IMR-90 (cell line): Measurements from ENCODE around the gene GAS2L2. TPM values are rescaled to one million over a fixed set of nuclear protein-coding genes. Genes with fewer than 3 reads are reported as not detected.

Experiments used
- ATAC-seq: fragments of 200-7000 bp; cut with Tn5 transposase; 2 replicates; pipeline ENCODE4 v1.9.1; 2020; ENCODE audit warnings: low read depth, mild to moderate bottlenecking, moderate library complexity
- BruUV-seq: library from RNA; stranded (reverse); fragments of 400-500 nt; replicated peaks from 2 replicates; lab custom pipeline; 2021; lab: Mats Ljungman, UMichigan
- CTCF ChIA-PET: fragments of 300-600 bp; formaldehyde crosslinking; extraction: SDS; loops from one replicate; lab custom pipeline; 2021; ENCODE audit warnings: antibody characterized with exemption; lab: Yijun Ruan, JAX
- POLR2A ChIA-PET: fragments of 300-600 bp; sonication (Branson Sonifier 250); formaldehyde crosslinking; loops from one replicate; lab custom pipeline; 2022; ENCODE audit warnings: antibody characterized with exemption; ENCODE audit not compliant: unreplicated experiment; lab: Charles Lee
- DNase-seq: peaks from one replicate; pipeline ENCODE4 v3.0.0; 2013
- H2AFZ ChIP-seq: replicated peaks from 2 replicates; pipeline ENCODE3; 2013; ENCODE audit warnings: low read length, mild to moderate bottlenecking; ENCODE audit not compliant: poor library complexity
- H2AK5ac ChIP-seq: 2 replicates; pipeline ENCODE4 v1.6.1; 2013; ENCODE audit warnings: low read depth, low read length, inconsistent platforms
- H2AK9ac ChIP-seq: replicated peaks from 2 replicates; pipeline ENCODE3; 2013; ENCODE audit warnings: mild to moderate bottlenecking, low read depth, low read length, moderate library complexity; ENCODE audit not compliant: poor library complexity
- H2BK120ac ChIP-seq: 2 replicates; pipeline ENCODE4 v1.6.1; 2013; ENCODE audit warnings: low read depth, low read length, inconsistent platforms
- H2BK15ac ChIP-seq: 3 replicates; pipeline ENCODE4 v1.6.1; 2013; ENCODE audit warnings: low read depth, low read length, inconsistent platforms
- H2BK20ac ChIP-seq: 2 replicates; pipeline ENCODE4 v1.6.1; 2013; ENCODE audit warnings: low read depth, mild to moderate bottlenecking, inconsistent platforms, low read length, moderate library complexity
- H2BK5ac ChIP-seq: 2 replicates; pipeline ENCODE4 v1.6.1; 2013; ENCODE audit warnings: mild to moderate bottlenecking, low read depth, low read length, inconsistent platforms; ENCODE audit not compliant: poor library complexity, severe bottlenecking
- H3K14ac ChIP-seq: replicated peaks from 2 replicates; pipeline ENCODE4 v1.6.1; 2013; ENCODE audit warnings: low read depth, low read length, inconsistent platforms
- H3K18ac ChIP-seq: 2 replicates; pipeline ENCODE4 v1.6.1; 2013; ENCODE audit warnings: low read depth, low read length, control low read depth
- H3K23ac ChIP-seq: 2 replicates; pipeline ENCODE4 v1.6.1; 2013; ENCODE audit warnings: low read depth, low read length, inconsistent platforms
- H3K27ac ChIP-seq: 2 replicates; pipeline ENCODE4 v1.5.1; 2013; ENCODE audit warnings: mild to moderate bottlenecking, control low read depth, low read length; ENCODE audit not compliant: insufficient read depth
- H3K27me3 ChIP-seq: 2 replicates; pipeline ENCODE4 v1.6.1; 2013; ENCODE audit warnings: low read length; ENCODE audit not compliant: control insufficient read depth, insufficient read depth
- H3K36me3 ChIP-seq: 2 replicates; pipeline ENCODE4 v1.6.1; 2013; ENCODE audit warnings: low read length, mixed read lengths; ENCODE audit not compliant: control insufficient read depth, insufficient read depth
- H3K4ac ChIP-seq: 2 replicates; pipeline ENCODE4 v1.6.1; 2013; ENCODE audit warnings: low read depth, low read length, inconsistent platforms
- H3K4me1 ChIP-seq: 2 replicates; pipeline ENCODE4 v1.6.1; 2013; ENCODE audit warnings: low read length, mixed read lengths; ENCODE audit not compliant: control insufficient read depth, insufficient read depth
- H3K4me2 ChIP-seq: 2 replicates; pipeline ENCODE4 v1.6.1; 2013; ENCODE audit warnings: low read depth, mild to moderate bottlenecking, control low read depth, low read length, moderate library complexity
- H3K4me3 ChIP-seq: 2 replicates; pipeline ENCODE4 v1.5.1; 2013; ENCODE audit warnings: low read depth, mild to moderate bottlenecking, control low read depth, low read length, moderate library complexity; ENCODE audit not compliant: insufficient read depth
- H3K56ac ChIP-seq: 2 replicates; pipeline ENCODE4 v1.6.1; 2013; ENCODE audit warnings: low read length, inconsistent platforms; ENCODE audit not compliant: insufficient read depth; ENCODE audit errors: extremely low read depth
- H3K79me1 ChIP-seq, 2 experiments: 2 replicates each; pipeline ENCODE4 v1.6.1; 2013; ENCODE audit warnings: low read length in 2 of 2, inconsistent platforms in 1 of 2, low read depth in 1 of 2
- H3K9ac ChIP-seq: 2 replicates; pipeline ENCODE4 v1.6.1; 2013; ENCODE audit warnings: low read depth, low read length, control low read depth
- H3K9me1 ChIP-seq: 2 replicates; pipeline ENCODE4 v1.6.1; 2013; ENCODE audit warnings: low read length, inconsistent platforms; ENCODE audit not compliant: insufficient read depth
- H3K9me3 ChIP-seq: 2 replicates; pipeline ENCODE4 v1.6.1; 2013; ENCODE audit warnings: low read length; ENCODE audit not compliant: control insufficient read depth, insufficient read depth
- H4K20me1 ChIP-seq: 2 replicates; pipeline ENCODE4 v1.6.1; 2013; ENCODE audit warnings: low read length, inconsistent platforms; ENCODE audit not compliant: insufficient read depth
- H4K5ac ChIP-seq: 2 replicates; pipeline ENCODE4 v1.6.1; 2013; ENCODE audit warnings: mild to moderate bottlenecking, low read depth, low read length, control low read depth
- H4K8ac ChIP-seq, 2 experiments: 2 replicates each; pipeline ENCODE4 v1.6.1; 2013; ENCODE audit warnings: low read depth in 2 of 2, low read length in 2 of 2, control low read depth in 1 of 2, inconsistent platforms in 1 of 2
- H4K91ac ChIP-seq: 2 replicates; pipeline ENCODE4 v1.6.1; 2013; ENCODE audit warnings: low read depth, low read length, inconsistent platforms; ENCODE audit not compliant: insufficient read depth
- BHLHE40 ChIP-seq: fragments of 150-350 bp; IDR thresholded peaks from 2 replicates; pipeline ENCODE4 v1.6.1; 2016; ENCODE audit warnings: mild to moderate bottlenecking, low read depth, low read length
- CEBPB ChIP-seq: IDR thresholded peaks from 2 replicates; pipeline ENCODE4 v1.6.1; 2012; ENCODE audit warnings: low read depth, low read length, improper control_type of control experiment
- CHD1 ChIP-seq: IDR thresholded peaks from 2 replicates; pipeline ENCODE4 v1.6.1; 2012; ENCODE audit warnings: low read depth, low read length, improper control_type of control experiment
- CTCF ChIP-seq: conservative IDR thresholded peaks from 2 replicates; pipeline ENCODE4 v1.5.1; 2012; ENCODE audit warnings: mild to moderate bottlenecking, low read depth, low read length, improper control_type of control experiment
- ELK1 ChIP-seq: fragments of 150-350 bp; IDR thresholded peaks from 2 replicates; pipeline ENCODE4 v1.6.1; 2016; ENCODE audit warnings: low read depth, mild to moderate bottlenecking, low read length, moderate library complexity, borderline replicate concordance
- FOS ChIP-seq: fragments of 150-350 bp; IDR thresholded peaks from 2 replicates; pipeline ENCODE4 v1.6.1; 2016; ENCODE audit warnings: low read depth, low read length
- MAFK ChIP-seq: IDR thresholded peaks from 2 replicates; pipeline ENCODE4 v1.6.1; 2012; ENCODE audit warnings: low read depth, low read length, improper control_type of control experiment
- MAZ ChIP-seq: IDR thresholded peaks from 2 replicates; pipeline ENCODE4 v1.6.1; 2012; ENCODE audit warnings: low read depth, mild to moderate bottlenecking, low read length, improper control_type of control experiment, moderate library complexity, borderline replicate concordance
- MXI1 ChIP-seq: IDR thresholded peaks from 2 replicates; pipeline ENCODE4 v1.6.1; 2012; ENCODE audit warnings: low read depth, mild to moderate bottlenecking, low read length, moderate library complexity, borderline replicate concordance
- POLR2A ChIP-seq: IDR thresholded peaks from 2 replicates; pipeline ENCODE4 v1.6.1; 2012; ENCODE audit warnings: mild to moderate bottlenecking, low read depth, low read length
- RAD21 ChIP-seq: IDR thresholded peaks from 2 replicates; pipeline ENCODE4 v1.6.1; 2012; ENCODE audit warnings: low read length, improper control_type of control experiment
- RCOR1 ChIP-seq: IDR thresholded peaks from 2 replicates; pipeline ENCODE4 v1.6.1; 2012; ENCODE audit warnings: mild to moderate bottlenecking, low read length, improper control_type of control experiment; ENCODE audit not compliant: insufficient replicate concordance
- RFX5 ChIP-seq: IDR thresholded peaks from 2 replicates; pipeline ENCODE4 v1.8.0; 2012; ENCODE audit warnings: low read depth, mild to moderate bottlenecking, low read length, moderate library complexity
- SMC3 ChIP-seq: fragments of 150-350 bp; IDR thresholded peaks from 2 replicates; pipeline ENCODE4 v1.6.1; 2016; ENCODE audit warnings: low read depth, mild to moderate bottlenecking, antibody characterized with exemption, low read length, moderate library complexity
- USF2 ChIP-seq: fragments of 150-350 bp; IDR thresholded peaks from 2 replicates; pipeline ENCODE4 v1.6.1; 2017; ENCODE audit warnings: mild to moderate bottlenecking, antibody characterized with exemption, low read length, low read depth
- WGBS, 2 experiments: methylation state at CpG; one replicate each; pipeline versions ENCODE4 v1.1.5 to v1.1.7; 2013; ENCODE audit warnings: missing lambda C conversion rate in 2 of 2; ENCODE audit not compliant: insufficient read length in 1 of 2; ENCODE audit errors: extremely low coverage in 2 of 2; 5-methylcytosine and 5-hydroxymethylcytosine counted together
- dilution Hi-C: fragments of 300-500 bp; cut with HindIII; formaldehyde crosslinking; loops from one replicate; pipeline ENCODE4 v1.14.3; 2018; ENCODE audit warnings: low sequenced_read_pairs; ENCODE audit not compliant: unreplicated experiment
- in situ Hi-C: fragments of 300-500 bp; cut with MboI; formaldehyde crosslinking; loops from 3 replicates; pipeline ENCODE4 v1.14.3; 2019; ENCODE audit warnings: low sequenced_read_pairs, inconsistent platforms, mixed read lengths
- intact Hi-C: fragments of 100-400 bp; cut with micrococcal nuclease; formaldehyde crosslinking; loops from 2 replicates; pipeline ENCODE4 v1.10.0; 2022
- polyA plus RNA-seq, 3 experiments: library from polyadenylated mRNA; depleted of rRNA; stranded (reverse); fragments of >200 nt; gene quantifications; 2 replicates each; pipeline ENCODE4 v1.2.3, GENCODE V29; 2012; ENCODE audit warnings: low replicate concordance in 1 of 3
- total RNA-seq: library from RNA; depleted of rRNA; stranded (reverse); fragments of >200 nt; gene quantifications from 2 replicates; pipeline ENCODE4 v1.2.3, GENCODE V29; 2012

GAS2L2 gene
- total and polyA plus RNA-seq, 2 of the 4 experiments (the other 2 are of a cell fraction): 0.02 TPM; not detected in 1

- H3K9ac ChIP-seq: no peak overlapping the region
- no peaks in the 10 kb centered on the region for H3K36me3 ChIP-seq
- H2AFZ ChIP-seq: no peak overlapping the region
- H2BK20ac ChIP-seq: no peak overlapping the region
- H3K14ac ChIP-seq: no peak overlapping the region
- H2AK9ac ChIP-seq: no peak overlapping the region
- no peak overlapping the region for H4K8ac ChIP-seq
- in situ Hi-C loops (loop anchor here (25.0 kb wide), 1 partner anchor 371 kb away; the partner anchor contains the start of gene SLFN11), dilution Hi-C loops (no loop called here), intact Hi-C loops (no loop called here)
- H4K91ac ChIP-seq: no peak overlapping the region
- DNase-seq (no peak), ATAC-seq (no peak)
- peaks cover 3% of the 10 kb centered on the region for H3K4me1 ChIP-seq
- H3K18ac ChIP-seq: no peak overlapping the region
- no peak overlapping the region for H2AK5ac ChIP-seq
- H3K27ac ChIP-seq: no peak overlapping the region
- peaks cover 4% of the 10 kb centered on the region; the same call in 1 of the 2 replicates for H3K9me1 ChIP-seq
- H3K9me3 ChIP-seq: no peaks in the 10 kb centered on the region
- no TSS peak for BruUV-seq
- no peak overlapping the region for H2BK15ac ChIP-seq
- H2BK120ac ChIP-seq: no peak overlapping the region
- ChIA-PET POLR2A (no interaction called here), CTCF (interaction anchor here (0.6 kb wide), 1 partner anchor 171 kb away, joined by 3 read pairs; no protein-coding TSS in a partner anchor)
- peaks cover 2% of the 10 kb centered on the region; the same call in 1 of the 2 replicates for H3K27me3 ChIP-seq
- H3K4me2 ChIP-seq: no peak overlapping the region
- WGBS, 2 experiments: 96% methylated on average over 5 of the region's 6 CpGs; no CpG with 5 or more reads in 1 of the 2 experiments
- H3K79me1 ChIP-seq: peaks cover 0 to 2% of the 10 kb centered on the region in 2 experiments; a peak in 1 of 4 replicates
- TF ChIP-seq CTCF: no peak
- TF ChIP-seq RFX5: no peak
- no peak for TF ChIP-seq CEBPB
- no peak for TF ChIP-seq ELK1
- TF ChIP-seq MXI1: no peak
- TF ChIP-seq SMC3: no peak
- TF ChIP-seq USF2: no peak
- no peak for TF ChIP-seq BHLHE40
- no peak for TF ChIP-seq MAZ
- no peak for TF ChIP-seq FOS
- no peak for TF ChIP-seq CHD1
- TF ChIP-seq POLR2A: no peak
- TF ChIP-seq MAFK: no peak
- no peak for TF ChIP-seq RAD21
- no peak for TF ChIP-seq RCOR1
- 0 out of 2 replicates have a peak, but pooled peaks cover 3% of the 10 kb centered on the region for H4K20me1 ChIP-seq
- no peak overlapping the region for H4K5ac ChIP-seq
- no peak overlapping the region for H3K56ac ChIP-seq
- no peak overlapping the region for H3K4ac ChIP-seq
- H2BK5ac ChIP-seq: no peak overlapping the region
- H3K23ac ChIP-seq: no peak overlapping the region
- H3K4me3 ChIP-seq: no peak overlapping the region
These were observed 19.7 kb downstream of the GAS2L2 start for GRCh38 chr17:35733366-35733765.
